ENCODE measurements around the gene STYK1.

STYK1 gene, protein sequence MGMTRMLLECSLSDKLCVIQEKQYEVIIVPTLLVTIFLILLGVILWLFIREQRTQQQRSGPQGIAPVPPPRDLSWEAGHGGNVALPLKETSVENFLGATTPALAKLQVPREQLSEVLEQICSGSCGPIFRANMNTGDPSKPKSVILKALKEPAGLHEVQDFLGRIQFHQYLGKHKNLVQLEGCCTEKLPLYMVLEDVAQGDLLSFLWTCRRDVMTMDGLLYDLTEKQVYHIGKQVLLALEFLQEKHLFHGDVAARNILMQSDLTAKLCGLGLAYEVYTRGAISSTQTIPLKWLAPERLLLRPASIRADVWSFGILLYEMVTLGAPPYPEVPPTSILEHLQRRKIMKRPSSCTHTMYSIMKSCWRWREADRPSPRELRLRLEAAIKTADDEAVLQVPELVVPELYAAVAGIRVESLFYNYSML
- total RNA-seq, result 0 to 0.27 reads per million in 2 donors

DNA sequence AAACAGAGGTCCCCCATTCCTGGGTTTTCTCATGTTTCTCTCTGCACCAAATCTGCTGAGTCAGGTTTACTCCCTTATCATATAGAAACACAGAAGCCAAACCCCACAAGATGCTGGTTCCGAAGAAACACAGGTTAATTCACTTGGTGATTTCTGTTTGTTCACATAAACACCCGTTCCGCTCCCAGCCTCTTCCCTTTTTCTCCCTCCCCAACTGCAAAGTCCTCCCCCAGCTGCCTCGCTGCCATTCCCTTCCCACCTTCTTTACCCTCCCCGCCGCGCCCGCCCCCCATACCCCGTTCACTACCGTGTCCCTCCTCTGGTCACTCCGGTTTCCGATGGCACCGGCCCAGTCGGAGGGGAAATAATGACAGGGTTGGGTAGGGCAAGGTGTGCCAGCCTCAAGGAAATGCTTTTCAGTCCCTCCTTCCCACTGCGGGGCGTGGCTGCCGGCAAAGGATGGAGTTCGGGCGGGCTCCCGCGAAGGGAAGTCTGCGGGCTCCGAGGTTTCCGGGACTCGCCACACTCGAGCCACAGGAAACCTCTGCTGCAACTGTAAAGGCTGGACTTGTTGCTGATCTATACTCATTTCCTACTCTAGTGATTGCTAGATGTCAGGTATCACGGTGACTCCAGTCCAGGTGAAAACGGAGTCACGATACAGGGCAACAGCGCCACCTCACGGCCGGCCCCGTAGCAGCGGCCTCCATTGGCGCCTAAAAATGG, at the start of gene STYK1:
STYK1 (minus strand) TSS at position 394 of the 726 bp plus-strand sequence. CDS start 39,434 bp downstream, outside the sequence.
- DNase-seq, result peak; percentile 27 to 85 (median 54)

DNA sequence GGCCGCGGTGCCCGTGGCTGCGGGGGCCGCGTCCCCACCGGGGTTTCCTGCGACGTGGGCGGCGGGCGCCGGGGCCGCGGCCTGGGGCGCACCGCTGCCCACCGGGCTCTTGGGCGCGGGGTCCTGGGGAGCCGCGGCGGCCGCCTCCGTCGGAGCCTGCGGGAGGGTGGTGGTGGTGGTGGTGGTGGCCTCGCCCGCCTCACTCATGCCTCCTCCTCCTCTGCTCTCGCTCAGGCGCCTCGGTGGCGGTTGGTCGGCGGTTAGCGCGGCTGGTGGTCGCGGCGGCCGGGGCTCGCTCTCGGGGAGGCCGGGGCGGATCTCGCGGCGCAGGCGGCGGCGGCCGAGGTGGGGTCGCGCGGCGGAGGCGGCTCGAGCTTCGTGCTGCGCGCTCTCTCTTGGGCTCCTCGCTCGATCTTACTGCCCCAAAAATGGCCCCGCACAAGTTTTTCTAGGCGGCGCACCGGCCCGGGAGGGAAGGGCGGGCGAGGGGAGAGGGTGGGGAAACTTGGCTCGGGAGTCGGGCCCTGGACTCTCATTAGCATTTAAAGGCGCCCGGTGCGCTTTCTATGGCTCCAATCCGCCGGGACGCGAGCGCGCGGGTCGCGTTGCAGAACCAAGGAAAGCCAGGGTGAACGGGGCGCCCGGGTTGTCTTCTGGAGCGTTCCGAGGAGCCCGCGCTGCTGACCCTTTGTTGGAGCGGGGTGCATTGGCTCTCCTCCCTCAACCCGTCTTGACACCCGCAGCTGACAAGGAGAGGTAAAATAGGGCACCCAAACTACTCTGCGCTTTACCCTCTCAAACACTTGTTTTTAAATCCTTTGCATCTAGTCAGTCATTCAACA, 49.3 kb upstream of the STYK1 start, which contains the start of gene YBX3:
YBX3 (minus strand) TSS at position 419 of the 842 bp plus-strand sequence; CDS start at position 207, 212 bp downstream.
- DNase-seq, result peak in 4 of 5 experiments; percentile 2 to 54 (median 20)

DNA sequence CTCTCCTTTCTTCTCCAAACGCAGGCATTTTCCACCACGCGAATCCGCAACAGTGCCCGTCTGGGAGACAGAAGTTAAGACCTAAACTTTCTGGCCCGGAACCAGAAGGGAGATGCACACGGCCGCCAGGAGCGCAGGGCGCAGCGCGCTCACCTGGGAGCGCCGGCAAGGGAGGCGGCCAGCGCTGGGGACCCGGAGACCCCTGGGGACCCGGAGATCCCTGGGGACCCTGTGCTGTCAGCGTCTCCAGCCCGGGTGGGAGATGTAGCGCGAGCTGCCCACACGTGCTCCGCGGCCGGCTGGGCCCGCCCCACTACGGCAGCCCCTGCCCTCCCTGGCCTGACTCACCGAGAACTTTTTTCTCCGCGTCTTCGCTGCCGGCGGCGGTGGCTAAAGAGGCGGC, 48.7 kb upstream of the STYK1 start:
- peak in 4 of 5 experiments; percentile 10 to 59 (median 32) for DNase-seq

DNA sequence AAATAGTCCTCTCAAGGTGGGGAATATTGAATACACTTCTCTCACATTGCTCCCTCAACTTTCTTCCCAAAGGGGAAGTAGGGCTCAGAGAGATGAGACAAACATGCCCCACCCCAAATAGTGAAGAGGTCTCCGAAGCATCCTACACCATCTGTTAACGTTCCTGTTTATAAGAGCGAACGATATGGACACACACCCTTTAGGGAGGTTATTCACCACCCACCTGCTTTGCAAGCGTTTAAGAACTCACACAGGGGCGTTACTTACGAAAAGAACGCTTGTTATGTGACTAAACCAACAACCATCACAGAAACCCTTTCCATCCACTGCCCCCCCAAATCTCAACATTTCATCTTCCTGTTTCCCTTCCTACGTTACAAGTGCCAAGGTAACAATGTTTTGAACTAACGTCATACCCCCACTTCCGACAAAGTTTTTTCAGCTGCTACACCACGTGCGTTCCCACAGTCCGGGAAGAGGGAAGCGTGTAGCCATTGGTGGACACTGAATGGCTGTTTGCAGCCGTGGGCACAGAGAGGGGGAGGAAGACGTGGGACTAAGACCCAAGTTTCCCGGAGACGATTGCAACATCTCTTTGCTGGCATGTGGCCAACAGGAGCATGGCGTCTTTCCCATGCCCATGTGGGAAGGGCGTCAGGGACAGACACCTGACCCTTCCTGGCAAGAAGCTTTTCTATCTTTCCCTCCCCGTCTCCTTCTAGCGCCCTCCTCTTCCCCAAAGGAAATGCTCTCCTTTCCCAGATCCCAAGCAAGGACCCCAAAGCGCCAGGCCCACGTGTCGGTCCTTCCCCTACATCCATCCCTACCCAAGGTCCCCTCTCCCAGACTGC, 48.0 kb upstream of the STYK1 start:
- DNase-seq, result peak in 4 of 5 experiments; percentile 13 to 79 (median 52)

DNA sequence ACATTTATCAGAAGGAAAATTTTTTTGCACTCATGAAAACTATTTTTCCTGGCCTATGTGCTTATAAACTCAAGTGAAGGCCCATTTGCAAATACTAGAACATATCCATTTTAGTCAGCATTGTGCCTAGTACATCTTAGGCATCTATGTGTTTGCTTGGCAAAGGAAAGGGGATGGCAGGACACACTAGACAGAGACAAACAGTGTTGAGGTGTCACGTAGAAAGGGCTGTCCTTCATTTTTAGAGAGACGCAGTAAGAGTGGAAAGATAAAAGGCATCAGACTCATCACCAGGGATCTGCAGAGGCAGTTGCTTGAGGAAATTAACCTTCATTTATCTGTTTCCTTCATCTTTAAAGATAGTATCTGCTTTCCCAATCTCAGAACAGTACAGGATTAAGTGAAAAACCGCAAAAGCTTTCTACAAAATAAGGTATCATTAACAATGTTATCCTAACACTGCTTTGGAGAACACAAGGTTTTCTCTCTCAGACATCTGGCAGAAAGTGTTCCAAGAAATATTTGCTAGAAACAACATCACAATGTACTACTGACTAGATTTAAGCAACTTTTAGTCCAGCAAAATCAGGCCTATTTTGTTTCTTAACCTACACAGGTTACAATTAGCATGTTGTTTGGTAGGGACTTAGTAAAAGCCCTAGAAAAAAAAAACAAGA, 47.3 kb upstream of the STYK1 start:
- no peak for DNase-seq

DNA sequence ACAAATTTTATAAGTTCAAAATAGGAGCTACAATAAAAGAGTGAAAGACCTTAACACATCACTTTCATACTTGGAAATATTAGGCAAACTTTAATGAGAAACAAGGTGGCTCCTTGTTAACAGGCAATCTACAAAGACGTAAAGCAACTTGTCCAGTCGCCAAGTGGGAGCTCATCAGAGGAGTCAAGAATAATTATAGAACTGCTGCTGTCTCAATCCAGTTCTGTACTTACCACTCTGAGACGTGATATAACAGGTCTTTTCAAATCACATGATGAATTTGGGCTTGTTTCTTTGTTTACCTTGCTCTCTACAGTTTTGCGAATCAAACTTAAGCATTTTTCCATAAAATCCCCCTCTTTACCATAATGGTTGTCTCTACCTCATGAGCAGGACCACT, 45.6 kb upstream of the STYK1 start:
- no peak for DNase-seq

DNA sequence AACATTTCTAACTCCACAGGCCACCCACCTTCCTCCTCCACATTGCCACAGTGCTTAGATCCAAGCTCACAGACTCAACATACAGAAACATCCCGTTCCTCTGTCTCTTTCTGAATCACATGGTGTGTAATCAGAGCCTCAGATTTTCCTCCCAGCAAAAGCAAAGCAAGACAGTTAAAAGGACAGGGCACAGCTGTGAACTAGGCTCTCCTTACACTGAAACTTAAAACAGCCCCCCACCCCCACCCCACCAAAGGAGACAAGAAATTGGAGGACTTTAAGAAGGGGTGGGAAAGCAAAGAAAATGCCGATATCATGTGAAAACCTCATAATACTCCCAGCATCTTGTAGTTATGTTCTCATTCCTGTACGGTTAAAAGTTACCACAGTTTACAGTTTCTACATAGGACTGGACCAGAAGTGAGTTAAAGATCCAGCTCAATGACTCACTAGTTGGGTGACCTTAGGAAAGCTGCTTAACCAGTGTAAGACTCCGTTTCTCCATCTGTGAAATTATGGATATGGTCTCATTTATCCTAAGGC, 44.5 kb upstream of the STYK1 start:
- no peak for DNase-seq

DNA sequence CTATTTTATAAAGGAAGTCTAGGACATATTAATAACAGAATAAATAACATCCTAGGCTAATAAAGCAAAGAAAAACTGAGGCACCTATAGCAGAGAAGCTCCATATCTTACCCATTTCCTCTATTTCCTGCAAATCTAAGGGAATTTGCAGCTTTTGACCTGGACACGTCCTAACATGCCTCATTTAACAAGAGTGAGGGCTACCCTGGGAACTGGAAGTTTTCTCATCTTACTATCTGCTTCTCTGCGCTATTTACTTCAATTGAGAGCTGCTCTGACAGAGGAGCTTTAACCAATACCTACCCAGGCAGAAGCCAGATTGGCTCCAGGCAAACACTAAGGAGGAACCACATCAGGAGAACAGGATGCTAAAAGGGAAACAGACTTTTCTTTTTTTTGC, 43.6 kb upstream of the STYK1 start:
- no peak for DNase-seq

DNA sequence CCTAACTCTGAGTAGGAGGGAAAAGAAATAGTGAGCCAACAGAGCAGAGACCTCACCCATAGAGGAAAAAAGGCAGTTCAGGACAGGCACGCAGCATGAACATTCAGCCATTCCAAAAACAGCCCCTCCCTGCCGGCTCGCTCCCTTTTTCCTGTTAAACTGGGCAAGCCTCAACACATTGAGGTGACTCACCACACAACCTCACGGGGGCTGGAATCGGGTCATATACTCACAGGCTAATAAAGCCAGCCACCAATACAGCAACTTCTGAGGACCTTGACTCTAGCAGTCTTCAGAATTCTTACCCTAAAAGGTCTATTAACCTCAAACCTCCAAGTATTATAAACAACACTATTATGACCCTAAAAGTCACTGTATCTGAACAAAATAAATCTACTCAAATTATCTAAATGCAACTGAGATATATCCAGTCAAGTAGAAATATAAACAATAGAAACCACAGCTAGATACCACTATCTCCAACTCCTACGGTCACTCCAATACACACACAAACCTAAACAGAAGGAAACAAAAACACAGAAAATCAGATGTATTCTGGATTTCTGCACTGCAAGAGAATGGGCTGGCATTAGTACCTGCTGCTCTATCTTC, 43.0 kb upstream of the STYK1 start:
- DNase-seq, result no peak

DNA sequence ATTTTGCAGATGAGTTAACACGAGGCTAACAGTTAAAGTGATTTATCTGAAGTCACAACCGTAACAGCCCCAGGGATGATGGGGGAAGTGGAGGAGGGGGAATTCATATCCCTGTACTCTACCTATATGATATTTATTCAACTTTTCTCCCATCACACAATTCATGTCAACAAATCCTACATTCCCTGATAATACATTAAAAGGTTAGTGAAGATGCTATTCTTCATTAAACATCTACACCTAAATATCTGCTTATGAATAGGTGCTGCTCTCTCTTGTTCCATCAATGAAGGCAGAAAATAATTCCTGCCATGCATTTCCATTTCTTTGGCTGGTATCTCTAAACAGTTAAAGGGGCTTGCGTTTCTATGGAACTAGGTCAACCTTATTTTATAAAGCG, 42.4 kb upstream of the STYK1 start:
- DNase-seq, result no peak

DNA sequence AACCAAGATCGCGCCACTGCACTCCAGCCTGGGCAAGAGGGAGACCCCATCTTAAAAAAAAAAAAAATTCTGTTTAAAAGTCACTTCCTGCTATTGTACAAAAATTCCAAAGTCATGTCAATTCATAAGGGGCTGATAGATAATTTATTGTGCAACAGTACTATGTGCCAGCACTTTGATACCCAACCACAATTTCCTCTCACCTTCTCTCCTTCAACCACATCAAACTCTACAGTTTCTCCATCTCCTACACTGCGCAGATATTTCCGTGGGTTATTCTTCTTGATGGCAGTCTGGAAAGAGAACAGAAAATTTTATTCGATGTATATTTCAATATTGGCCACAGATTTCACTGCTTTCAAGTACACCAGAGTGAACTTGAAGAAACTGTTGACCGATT, 41.6 kb upstream of the STYK1 start:
- peak in 2 of 5 experiments; percentile 27 to 49 for DNase-seq

DNA sequence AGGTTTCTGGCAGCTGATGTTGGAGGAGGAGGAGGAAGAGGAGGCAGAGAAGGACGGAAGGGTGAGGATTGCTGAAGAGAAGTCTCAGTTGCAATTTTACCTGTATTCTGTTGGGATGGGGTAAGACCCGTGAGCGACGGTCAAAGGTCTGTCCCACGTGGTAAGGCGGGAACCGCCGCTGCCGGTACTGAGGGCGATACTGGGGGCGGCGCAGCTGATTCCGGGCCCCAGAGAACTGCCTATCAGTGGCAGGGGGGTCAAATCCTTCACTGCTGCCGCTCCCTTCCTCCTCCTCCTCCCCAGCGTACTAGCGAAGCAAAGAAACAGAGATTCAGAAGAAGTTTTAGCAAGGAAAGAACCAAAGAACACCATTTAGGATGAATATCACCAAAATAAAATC, 36.0 kb upstream of the STYK1 start:
- DNase-seq, result no peak

DNA sequence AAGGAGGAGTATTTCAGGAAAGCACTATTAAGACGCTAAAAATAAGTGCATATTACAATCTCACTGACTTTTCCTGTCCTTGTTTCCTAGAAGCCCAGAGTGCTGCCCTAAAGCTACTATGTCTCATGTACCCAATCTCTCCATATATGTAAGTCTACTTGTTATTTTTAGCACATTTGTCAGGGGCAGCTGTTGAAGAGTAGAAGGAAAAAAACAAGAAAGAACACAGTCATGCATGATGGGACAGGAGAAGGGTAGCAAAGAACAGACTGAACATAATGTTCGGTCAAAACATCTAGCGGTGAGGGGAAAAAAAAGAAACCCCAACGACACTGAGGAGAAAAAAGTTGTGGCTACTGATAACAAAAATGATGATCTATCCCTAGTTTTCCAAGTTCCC, 35.0 kb upstream of the STYK1 start:
- no peak for DNase-seq

DNA sequence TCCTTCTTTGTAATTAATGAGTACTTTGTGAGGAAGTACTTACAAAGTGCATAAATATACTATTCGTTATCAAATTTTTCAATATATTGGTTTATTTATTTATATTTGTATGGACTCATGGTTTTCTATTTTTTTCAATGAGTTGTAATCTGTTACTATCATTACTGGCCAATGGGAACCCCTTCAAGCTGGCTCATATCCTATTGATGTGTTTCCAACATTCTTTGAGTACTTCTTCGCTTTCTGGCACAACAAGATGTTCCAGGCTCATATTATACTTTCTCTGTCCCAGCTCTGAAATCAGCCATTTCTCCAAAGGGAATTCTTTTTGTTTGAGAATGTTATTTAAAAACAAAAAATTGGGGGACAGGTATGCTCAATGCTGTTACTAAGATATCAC, 31.8 kb upstream of the STYK1 start:
- no peak for DNase-seq

DNA sequence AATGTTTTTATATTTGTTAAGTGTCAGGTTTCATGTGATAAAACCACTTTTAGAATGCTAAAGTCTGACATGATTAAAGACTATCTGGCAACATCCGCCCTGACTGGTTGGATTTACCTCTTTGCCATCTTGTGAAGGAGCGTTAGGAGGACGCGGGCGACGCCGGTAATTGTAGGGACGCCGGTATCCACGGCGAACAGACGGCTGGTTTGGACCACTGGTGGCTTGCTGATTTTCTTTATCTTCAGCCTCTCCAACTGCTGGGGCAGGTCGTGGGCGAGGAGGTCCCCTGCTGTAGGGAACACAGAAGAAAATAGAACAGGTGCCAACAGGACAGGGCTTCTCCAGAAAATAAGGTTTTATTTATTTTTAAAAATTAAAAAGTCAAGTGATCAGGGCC, 28.0 kb upstream of the STYK1 start:
- DNase-seq, result no peak

DNA sequence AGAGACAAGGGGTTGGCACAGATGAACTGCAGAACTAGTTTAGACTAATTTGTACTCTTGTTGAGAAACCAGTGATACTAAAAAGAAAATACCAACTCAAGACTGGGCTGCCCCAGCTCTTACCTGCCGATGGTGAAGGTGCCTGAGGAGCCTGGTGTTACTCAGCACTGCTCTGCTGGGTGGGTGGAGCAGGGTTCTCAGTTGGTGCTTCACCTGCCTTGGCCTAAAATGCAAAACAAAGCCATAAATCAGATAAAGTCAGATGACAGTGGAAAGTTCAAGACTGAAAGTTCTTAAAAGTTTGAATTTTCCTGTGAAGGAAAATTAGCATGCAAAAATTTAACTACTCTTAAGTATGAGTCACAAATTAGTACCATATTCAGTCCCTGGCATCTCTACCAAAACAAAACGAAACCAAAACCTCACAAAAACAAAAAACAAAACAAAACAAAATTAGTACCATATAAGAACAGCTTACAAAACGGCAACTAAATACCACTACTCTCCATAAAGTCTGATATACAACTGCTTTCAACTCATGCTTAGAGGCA, 27.4 kb upstream of the STYK1 start:
- DNase-seq, result peak in 2 of 5 experiments; percentile 14 to 53

DNA sequence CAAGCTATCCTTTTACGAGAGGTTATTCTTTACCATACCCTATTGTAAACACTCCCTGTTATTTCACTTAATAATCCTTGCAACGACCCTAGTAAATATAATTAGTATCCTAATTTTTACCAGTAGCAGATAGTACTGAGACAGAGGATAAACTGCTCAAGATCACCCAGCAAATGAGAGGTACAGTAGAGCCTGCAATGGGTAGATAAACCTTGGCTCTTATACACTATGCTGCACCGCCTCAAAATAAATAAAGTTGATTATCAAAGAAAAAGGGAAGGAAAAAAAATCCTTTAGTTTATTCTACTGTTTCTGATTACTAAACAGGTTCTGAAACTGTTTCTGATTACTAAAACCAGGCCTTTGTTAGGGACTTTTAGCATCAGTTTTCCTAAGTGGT, 26.7 kb upstream of the STYK1 start:
- no peak for DNase-seq

DNA sequence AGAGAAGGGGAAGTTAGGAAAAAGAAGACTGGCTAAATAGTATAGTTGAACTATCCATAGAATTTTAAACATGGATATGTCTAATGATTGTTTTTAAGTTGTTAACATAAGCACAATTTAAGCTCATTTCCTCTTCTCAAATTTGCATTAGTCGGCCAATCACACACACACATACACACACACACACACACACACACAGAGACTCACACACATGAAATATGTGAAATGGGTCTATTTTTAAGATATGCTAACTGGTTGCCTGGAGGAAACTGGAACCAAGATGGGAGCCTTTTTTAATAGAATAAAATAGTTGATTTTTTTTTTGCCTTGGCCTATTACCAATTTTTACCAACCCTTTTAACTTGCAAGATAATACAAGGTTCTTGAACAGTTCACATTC, 24.0 kb upstream of the STYK1 start:
- DNase-seq, result no peak

DNA sequence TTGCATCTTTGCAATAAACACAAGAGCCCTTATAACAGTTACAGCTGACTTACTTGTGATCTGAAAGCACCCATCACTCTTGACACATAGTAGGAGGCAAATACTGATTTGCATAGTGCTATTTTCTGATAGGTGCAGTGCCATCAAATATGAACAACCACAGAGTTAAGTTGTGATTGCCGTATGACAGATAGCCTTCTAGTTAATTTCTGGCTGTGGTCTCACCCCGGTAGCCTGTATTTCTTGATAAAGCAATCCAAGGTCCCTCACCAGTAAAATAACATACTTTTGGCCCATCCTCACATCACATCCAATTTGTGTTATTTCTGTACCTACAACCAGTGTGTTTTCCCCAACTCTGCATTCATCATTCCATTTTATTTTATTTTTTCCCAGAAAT, 23.3 kb upstream of the STYK1 start:
- DNase-seq, result no peak

DNA sequence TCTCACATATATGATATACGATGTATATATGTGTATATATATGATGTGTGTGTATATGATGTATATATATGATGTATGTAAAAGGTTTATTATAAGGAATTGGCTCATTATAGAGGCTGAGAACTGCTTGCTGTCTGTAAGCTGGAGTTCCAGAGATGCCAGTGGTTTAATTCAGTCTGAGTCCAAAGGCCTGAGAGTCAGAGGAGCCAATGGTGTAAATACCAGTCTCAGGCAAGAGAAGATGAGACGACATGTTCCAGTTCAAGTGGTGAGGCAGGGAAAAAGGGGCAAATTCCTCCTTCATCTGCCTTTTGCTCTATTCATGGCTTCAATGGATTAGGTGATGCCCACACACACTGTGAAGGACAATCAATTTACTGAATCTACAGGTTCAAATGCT, 17.1 kb upstream of the STYK1 start:
- no peak for DNase-seq
